ENCODE measurements around the gene LSAMP.

Gene LSAMP

DNA sequence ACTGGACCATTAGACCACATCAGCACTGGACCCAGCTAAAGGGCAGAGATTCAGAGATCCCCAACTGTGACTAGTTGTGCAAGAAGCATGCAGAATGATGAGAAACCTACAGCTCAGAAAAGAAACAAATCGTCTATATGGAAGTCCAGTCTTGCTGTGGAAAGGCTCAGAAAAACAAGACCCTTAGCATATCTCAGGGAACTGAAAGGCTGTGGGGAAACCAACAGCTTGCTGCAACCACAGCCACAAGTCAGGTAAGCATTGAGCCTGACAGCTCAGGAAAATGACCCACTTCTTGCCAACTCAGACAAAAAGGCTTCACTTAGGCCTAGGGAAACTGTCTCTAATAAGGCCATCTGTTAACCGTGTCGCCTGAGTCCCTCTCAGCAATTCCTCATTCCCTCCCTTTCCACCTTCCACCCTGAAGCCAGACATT lies 145.6 kb downstream of the LSAMP start:
- Histone ChIP-seq H3K27ac (ENCODE audit: extremely low read depth, low read depth, low read length) (no peak overlapping the region), H3K4me1 (ENCODE audit: control insufficient read depth, insufficient read depth, low read length) (no peaks in the 10 kb centered on the region), H3K9me3 (ENCODE audit: control insufficient read depth, insufficient read depth, low read depth, low read length) (no peaks in the 10 kb centered on the region), H3K4me3 (ENCODE audit: low read depth, low read length) (no peak overlapping the region), H3K36me3 (ENCODE audit: control insufficient read depth in 2 of 2, insufficient read depth in 1 of 2, low read length in 2 of 2) (no peaks in the 10 kb centered on the region)
- ChIA-PET POLR2A (no interaction called here), CTCF (interaction anchor here (0.6 kb wide), 1 partner anchor 16 kb away, joined by 3 read pairs; no protein-coding TSS in a partner anchor)
- no peak for TF ChIP-seq ZNF302 (tag by site-specific recombination; IDR thresholded peaks at IDR 0.05; ENCODE audit: low read depth)
- no peak for TF ChIP-seq ZNF133 (tag by site-specific recombination; IDR thresholded peaks at IDR 0.05)
- TF ChIP-seq, protein P1, sequence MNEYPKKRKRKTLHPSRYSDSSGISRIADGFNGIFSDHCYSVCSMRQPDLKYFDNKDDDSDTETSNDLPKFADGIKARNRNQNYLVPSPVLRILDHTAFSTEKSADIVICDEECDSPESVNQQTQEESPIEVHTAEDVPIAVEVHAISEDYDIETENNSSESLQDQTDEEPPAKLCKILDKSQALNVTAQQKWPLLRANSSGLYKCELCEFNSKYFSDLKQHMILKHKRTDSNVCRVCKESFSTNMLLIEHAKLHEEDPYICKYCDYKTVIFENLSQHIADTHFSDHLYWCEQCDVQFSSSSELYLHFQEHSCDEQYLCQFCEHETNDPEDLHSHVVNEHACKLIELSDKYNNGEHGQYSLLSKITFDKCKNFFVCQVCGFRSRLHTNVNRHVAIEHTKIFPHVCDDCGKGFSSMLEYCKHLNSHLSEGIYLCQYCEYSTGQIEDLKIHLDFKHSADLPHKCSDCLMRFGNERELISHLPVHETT (tag by site-specific recombination; IDR thresholded peaks at IDR 0.05): no peak
- TF ChIP-seq ZNF626 (tag by site-specific recombination; IDR thresholded peaks at IDR 0.05): no peak
- TF ChIP-seq, protein P2, sequence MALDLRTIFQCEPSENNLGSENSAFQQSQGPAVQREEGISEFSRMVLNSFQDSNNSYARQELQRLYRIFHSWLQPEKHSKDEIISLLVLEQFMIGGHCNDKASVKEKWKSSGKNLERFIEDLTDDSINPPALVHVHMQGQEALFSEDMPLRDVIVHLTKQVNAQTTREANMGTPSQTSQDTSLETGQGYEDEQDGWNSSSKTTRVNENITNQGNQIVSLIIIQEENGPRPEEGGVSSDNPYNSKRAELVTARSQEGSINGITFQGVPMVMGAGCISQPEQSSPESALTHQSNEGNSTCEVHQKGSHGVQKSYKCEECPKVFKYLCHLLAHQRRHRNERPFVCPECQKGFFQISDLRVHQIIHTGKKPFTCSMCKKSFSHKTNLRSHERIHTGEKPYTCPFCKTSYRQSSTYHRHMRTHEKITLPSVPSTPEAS (tag by site-specific recombination; IDR thresholded peaks at IDR 0.05): no peak
- TF ChIP-seq, protein P3, sequence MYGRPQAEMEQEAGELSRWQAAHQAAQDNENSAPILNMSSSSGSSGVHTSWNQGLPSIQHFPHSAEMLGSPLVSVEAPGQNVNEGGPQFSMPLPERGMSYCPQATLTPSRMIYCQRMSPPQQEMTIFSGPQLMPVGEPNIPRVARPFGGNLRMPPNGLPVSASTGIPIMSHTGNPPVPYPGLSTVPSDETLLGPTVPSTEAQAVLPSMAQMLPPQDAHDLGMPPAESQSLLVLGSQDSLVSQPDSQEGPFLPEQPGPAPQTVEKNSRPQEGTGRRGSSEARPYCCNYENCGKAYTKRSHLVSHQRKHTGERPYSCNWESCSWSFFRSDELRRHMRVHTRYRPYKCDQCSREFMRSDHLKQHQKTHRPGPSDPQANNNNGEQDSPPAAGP (tag by site-specific recombination; IDR thresholded peaks at IDR 0.05): no peak
- TF ChIP-seq KLF7 (tag by site-specific recombination; IDR thresholded peaks at IDR 0.05; ENCODE audit: borderline replicate concordance): no peak
- no peak for TF ChIP-seq ZNF202 (tag by site-specific recombination; IDR thresholded peaks at IDR 0.05; ENCODE audit: borderline replicate concordance)
- no peak for TF ChIP-seq ZNF169 (tag by site-specific recombination; IDR thresholded peaks at IDR 0.05)

DNA sequence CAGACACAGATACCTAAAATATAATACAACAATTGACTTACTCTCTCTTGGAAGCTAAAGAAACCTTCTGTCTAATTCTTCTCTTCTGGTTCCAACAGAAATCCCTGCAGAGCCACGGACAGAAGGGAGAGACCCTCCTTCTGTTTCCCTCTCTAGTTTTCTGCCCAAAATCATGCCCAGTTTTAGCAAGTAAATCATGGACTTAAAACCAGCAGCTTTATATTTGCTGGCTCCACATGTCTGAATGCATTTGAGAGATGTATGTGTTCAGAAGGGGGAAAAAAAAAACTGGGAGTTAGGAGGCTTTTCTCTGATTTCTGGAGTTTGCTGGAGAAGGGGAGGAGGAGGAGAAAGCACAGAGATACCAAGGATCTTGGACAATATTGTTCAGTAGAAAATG lies 147.1 kb downstream of the LSAMP start:
- Histone ChIP-seq H3K36me3 (ENCODE audit: control insufficient read depth in 2 of 2, insufficient read depth in 1 of 2, low read length in 2 of 2) (no peaks in the 10 kb centered on the region), H3K27ac (ENCODE audit: extremely low read depth, low read depth, low read length) (no peak overlapping the region), H3K4me1 (ENCODE audit: control insufficient read depth, insufficient read depth, low read length) (no peaks in the 10 kb centered on the region), H3K4me3 (ENCODE audit: low read depth, low read length) (no peak overlapping the region), H3K9me3 (ENCODE audit: control insufficient read depth, insufficient read depth, low read depth, low read length) (no peaks in the 10 kb centered on the region)
- CTCF ChIA-PET: no interaction called here
- POLR2A ChIA-PET: no interaction called here
- no peak for TF ChIP-seq WT1 (tag by site-specific recombination; IDR thresholded peaks at IDR 0.05)
- TF ChIP-seq, protein P4, sequence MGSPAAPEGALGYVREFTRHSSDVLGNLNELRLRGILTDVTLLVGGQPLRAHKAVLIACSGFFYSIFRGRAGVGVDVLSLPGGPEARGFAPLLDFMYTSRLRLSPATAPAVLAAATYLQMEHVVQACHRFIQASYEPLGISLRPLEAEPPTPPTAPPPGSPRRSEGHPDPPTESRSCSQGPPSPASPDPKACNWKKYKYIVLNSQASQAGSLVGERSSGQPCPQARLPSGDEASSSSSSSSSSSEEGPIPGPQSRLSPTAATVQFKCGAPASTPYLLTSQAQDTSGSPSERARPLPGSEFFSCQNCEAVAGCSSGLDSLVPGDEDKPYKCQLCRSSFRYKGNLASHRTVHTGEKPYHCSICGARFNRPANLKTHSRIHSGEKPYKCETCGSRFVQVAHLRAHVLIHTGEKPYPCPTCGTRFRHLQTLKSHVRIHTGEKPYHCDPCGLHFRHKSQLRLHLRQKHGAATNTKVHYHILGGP (tag by site-specific recombination; IDR thresholded peaks at IDR 0.05): no peak
- TF ChIP-seq ZNF416 (tag by site-specific recombination; IDR thresholded peaks at IDR 0.05): no peak
- TF ChIP-seq, protein P5, sequence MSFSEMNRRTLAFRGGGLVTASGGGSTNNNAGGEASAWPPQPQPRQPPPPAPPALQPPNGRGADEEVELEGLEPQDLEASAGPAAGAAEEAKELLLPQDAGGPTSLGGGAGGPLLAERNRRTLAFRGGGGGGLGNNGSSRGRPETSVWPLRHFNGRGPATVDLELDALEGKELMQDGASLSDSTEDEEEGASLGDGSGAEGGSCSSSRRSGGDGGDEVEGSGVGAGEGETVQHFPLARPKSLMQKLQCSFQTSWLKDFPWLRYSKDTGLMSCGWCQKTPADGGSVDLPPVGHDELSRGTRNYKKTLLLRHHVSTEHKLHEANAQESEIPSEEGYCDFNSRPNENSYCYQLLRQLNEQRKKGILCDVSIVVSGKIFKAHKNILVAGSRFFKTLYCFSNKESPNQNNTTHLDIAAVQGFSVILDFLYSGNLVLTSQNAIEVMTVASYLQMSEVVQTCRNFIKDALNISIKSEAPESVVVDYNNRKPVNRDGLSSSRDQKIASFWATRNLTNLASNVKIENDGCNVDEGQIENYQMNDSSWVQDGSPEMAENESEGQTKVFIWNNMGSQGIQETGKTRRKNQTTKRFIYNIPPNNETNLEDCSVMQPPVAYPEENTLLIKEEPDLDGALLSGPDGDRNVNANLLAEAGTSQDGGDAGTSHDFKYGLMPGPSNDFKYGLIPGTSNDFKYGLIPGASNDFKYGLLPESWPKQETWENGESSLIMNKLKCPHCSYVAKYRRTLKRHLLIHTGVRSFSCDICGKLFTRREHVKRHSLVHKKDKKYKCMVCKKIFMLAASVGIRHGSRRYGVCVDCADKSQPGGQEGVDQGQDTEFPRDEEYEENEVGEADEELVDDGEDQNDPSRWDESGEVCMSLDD (tag by site-specific recombination; IDR thresholded peaks at IDR 0.05): no peak
- TF ChIP-seq, protein P6, sequence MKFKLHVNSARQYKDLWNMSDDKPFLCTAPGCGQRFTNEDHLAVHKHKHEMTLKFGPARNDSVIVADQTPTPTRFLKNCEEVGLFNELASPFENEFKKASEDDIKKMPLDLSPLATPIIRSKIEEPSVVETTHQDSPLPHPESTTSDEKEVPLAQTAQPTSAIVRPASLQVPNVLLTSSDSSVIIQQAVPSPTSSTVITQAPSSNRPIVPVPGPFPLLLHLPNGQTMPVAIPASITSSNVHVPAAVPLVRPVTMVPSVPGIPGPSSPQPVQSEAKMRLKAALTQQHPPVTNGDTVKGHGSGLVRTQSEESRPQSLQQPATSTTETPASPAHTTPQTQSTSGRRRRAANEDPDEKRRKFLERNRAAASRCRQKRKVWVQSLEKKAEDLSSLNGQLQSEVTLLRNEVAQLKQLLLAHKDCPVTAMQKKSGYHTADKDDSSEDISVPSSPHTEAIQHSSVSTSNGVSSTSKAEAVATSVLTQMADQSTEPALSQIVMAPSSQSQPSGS (tag by site-specific recombination; IDR thresholded peaks at IDR 0.05; ENCODE audit: low read depth): no peak
- no peak for TF ChIP-seq ZNF621 (tag by site-specific recombination; IDR thresholded peaks at IDR 0.05)
- no peak for TF ChIP-seq ZNF302 (tag by site-specific recombination; IDR thresholded peaks at IDR 0.05; ENCODE audit: low read depth)
- TF ChIP-seq REPIN1 (tag by site-specific recombination; IDR thresholded peaks at IDR 0.05; ENCODE audit: low read depth): no peak
- TF ChIP-seq ZNF114 (tag by site-specific recombination; IDR thresholded peaks at IDR 0.05): no peak
- TF ChIP-seq, protein P3 (tag by site-specific recombination; IDR thresholded peaks at IDR 0.05): no peak
